Osteoblast (primary cell): ENCODE data around the gene SFT2D2. TPM values are rescaled to one million over a fixed set of nuclear protein-coding genes. Genes with fewer than 3 reads are reported as not detected.

Source experiments
- DNase-seq: peaks from one replicate; pipeline ENCODE4 v3.0.0; 2011; ENCODE audit warnings: low spot score, mixed read lengths; ENCODE audit not compliant: insufficient read length; ENCODE audit errors: missing footprints
- H2AFZ ChIP-seq: 2 replicates; pipeline ENCODE4 v1.6.0; 2011; ENCODE audit warnings: mild to moderate bottlenecking, low read length
- H3K27ac ChIP-seq: 2 replicates; pipeline ENCODE4 v1.5.1; 2011; ENCODE audit warnings: mild to moderate bottlenecking, low read depth, low read length, moderate library complexity
- H3K27me3 ChIP-seq: 2 replicates; pipeline ENCODE4 v1.6.0; 2012; ENCODE audit warnings: mild to moderate bottlenecking, control low read depth, inconsistent platforms, low read length, moderate library complexity; ENCODE audit not compliant: insufficient read depth
- H3K36me3 ChIP-seq: 2 replicates; pipeline ENCODE4 v1.5.1; 2011; ENCODE audit warnings: mild to moderate bottlenecking, low read length, control low read depth, moderate library complexity; ENCODE audit not compliant: insufficient read depth
- H3K4me1 ChIP-seq: 2 replicates; pipeline ENCODE4 v1.5.1; 2011; ENCODE audit warnings: mild to moderate bottlenecking, low read length, control low read depth, moderate library complexity; ENCODE audit not compliant: insufficient read depth
- H3K4me2 ChIP-seq: 2 replicates; pipeline ENCODE4 v1.6.0; 2011; ENCODE audit warnings: mild to moderate bottlenecking, low read length; ENCODE audit not compliant: insufficient read depth
- H3K4me3 ChIP-seq: fragments of 200-600 bp; sonication (generic); 3 replicates; pipeline ENCODE4 v1.5.1; 2012; ENCODE audit warnings: mild to moderate bottlenecking, low read length, inconsistent platforms; ENCODE audit not compliant: insufficient read depth
- H3K79me2 ChIP-seq: 2 replicates; pipeline ENCODE4 v1.6.0; 2012; ENCODE audit warnings: mild to moderate bottlenecking, low read length, control low read depth, inconsistent platforms; ENCODE audit not compliant: insufficient read depth
- H3K9me3 ChIP-seq: 2 replicates; pipeline ENCODE4 v1.5.1; 2011; ENCODE audit warnings: low read depth, low read length, control low read depth
- H4K20me1 ChIP-seq: 2 replicates; pipeline ENCODE4 v1.6.0; 2012; ENCODE audit warnings: mild to moderate bottlenecking, low read length, control low read depth; ENCODE audit not compliant: insufficient read depth
- total RNA-seq: library from RNA; depleted of rRNA; stranded (reverse); fragments of >200 nt; gene quantifications from 2 replicates; pipeline ENCODE4 v1.2.3, GENCODE V29; 2012
- TF ChIP-seq, protein P1 (sequence below): IDR thresholded peaks from 2 replicates; pipeline ENCODE4 v1.5.1; 2011; ENCODE audit warnings: mild to moderate bottlenecking, low read depth, low read length, moderate library complexity; ENCODE audit errors: extremely low read depth

Gene SFT2D2
- total RNA-seq, 1 donor = 60.8 TPM

DNA sequence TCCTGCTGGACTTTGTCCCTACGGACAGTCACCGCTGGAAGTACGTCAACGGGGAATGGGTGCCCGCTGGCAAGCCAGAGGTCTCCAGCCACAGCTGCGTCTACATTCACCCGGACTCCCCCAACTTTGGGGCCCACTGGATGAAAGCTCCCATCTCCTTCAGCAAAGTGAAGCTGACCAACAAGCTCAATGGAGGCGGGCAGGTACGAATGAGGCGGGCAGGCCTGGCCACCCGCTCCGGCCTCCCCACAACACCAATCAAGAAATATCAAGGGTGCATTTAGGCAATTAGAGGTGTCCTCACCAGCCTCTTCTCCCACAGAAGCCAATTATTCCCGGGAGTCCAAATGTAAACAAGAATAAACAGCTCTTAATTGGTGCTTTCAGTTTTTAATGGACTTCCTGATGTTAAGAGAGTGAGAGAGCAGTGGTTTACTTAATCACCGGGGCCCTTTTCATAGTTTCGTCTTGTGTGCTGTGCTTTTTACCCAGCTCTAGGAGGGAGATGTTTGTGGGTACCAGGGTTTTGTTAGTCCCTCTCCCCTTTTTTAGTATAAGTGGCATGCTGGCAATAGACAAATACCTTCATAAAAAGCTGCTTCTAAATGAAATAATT, 65.5 kb downstream of the SFT2D2 start:
- Histone ChIP-seq H2AFZ (no peak overlapping the region), H3K27me3 (no peaks in the 10 kb centered on the region), H3K9me3 (no peaks in the 10 kb centered on the region), H3K79me2 (no peaks in the 10 kb centered on the region), H3K4me3 (no peak overlapping the region), H3K27ac (no peak overlapping the region), H3K4me1 (peaks cover 7% of the 10 kb centered on the region), H4K20me1 (peaks cover 3% of the 10 kb centered on the region), H3K4me2 (no peak overlapping the region), H3K36me3 (no peaks in the 10 kb centered on the region)
- no peak for DNase-seq
- TF ChIP-seq, protein P1, sequence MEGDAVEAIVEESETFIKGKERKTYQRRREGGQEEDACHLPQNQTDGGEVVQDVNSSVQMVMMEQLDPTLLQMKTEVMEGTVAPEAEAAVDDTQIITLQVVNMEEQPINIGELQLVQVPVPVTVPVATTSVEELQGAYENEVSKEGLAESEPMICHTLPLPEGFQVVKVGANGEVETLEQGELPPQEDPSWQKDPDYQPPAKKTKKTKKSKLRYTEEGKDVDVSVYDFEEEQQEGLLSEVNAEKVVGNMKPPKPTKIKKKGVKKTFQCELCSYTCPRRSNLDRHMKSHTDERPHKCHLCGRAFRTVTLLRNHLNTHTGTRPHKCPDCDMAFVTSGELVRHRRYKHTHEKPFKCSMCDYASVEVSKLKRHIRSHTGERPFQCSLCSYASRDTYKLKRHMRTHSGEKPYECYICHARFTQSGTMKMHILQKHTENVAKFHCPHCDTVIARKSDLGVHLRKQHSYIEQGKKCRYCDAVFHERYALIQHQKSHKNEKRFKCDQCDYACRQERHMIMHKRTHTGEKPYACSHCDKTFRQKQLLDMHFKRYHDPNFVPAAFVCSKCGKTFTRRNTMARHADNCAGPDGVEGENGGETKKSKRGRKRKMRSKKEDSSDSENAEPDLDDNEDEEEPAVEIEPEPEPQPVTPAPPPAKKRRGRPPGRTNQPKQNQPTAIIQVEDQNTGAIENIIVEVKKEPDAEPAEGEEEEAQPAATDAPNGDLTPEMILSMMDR = no peak

DNA sequence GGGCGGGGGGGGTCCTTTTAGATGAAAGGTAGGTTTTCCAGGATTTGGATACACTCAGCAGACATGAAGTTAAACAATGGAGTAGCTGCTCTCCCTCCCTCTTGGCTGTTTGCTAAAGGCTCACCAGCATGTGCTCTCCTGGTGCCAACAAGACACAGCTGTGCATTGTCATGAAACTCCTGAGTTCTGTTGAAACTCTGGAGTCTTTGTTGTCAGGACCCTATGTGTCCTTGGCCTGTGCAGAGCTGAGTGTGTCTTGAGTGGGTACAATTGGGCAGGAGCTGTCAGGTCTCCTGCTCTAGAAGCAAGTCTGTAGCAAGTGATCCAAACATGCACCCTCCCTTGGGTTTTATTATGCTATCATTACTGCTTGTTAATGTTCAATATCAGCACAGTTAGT, 67.6 kb downstream of the SFT2D2 start:
- no peaks in the 10 kb centered on the region for H3K27me3 ChIP-seq
- H3K4me3 ChIP-seq = no peak overlapping the region
- H3K36me3 ChIP-seq = no peaks in the 10 kb centered on the region
- peaks cover 4% of the 10 kb centered on the region for H3K4me1 ChIP-seq
- H3K27ac ChIP-seq = no peak overlapping the region
- H2AFZ ChIP-seq = no peak overlapping the region
- H3K9me3 ChIP-seq = no peaks in the 10 kb centered on the region
- no peak overlapping the region for H3K4me2 ChIP-seq
- no peaks in the 10 kb centered on the region for H4K20me1 ChIP-seq
- no peak for DNase-seq
- TF ChIP-seq, protein P1 = no peak
- H3K79me2 ChIP-seq = no peaks in the 10 kb centered on the region

DNA sequence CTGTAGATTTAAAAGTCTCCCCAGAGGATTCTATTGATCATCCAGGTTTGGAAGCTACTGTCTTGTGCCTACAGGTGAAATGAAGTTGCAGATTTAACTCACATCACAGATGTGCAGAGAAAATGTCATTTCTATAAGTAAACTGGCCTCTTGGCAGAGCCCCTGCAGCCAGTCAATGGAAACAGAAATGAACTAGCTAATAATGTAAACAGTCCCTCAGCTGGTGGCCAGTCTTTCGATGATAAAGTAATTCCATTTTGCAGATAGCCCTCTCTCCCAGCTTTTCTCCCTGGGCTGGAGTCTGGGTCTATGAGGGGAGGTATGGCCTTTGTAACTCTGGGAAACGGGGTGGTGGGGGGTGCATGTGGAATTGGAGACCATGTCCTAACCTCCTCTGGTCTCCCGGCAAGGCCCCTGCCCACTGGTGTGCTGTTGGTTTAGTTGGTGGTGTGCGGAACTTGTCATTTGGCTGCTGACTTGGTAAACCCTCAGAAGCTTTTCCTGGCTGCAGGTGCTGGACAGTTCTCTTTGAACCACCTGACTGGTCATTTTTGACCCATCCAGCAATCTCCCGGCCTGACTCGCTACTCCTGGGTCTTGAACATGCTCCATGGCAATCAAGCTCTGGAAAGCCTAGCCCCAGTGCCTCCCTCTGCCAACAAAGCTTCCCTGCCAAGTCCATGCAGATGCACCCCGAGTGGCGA, 69.8 kb downstream of the SFT2D2 start:
- no peaks in the 10 kb centered on the region for H3K79me2 ChIP-seq
- H3K27me3 ChIP-seq = no peaks in the 10 kb centered on the region
- H3K4me2 ChIP-seq = no peak overlapping the region
- DNase-seq = no peak
- no peaks in the 10 kb centered on the region for H3K9me3 ChIP-seq
- no peaks in the 10 kb centered on the region for H3K36me3 ChIP-seq
- no peak overlapping the region for H3K27ac ChIP-seq
- H3K4me1 ChIP-seq = no peaks in the 10 kb centered on the region
- H2AFZ ChIP-seq = no peak overlapping the region
- TF ChIP-seq, protein P1 = no peak
- no peaks in the 10 kb centered on the region for H4K20me1 ChIP-seq
- no peak overlapping the region for H3K4me3 ChIP-seq

DNA sequence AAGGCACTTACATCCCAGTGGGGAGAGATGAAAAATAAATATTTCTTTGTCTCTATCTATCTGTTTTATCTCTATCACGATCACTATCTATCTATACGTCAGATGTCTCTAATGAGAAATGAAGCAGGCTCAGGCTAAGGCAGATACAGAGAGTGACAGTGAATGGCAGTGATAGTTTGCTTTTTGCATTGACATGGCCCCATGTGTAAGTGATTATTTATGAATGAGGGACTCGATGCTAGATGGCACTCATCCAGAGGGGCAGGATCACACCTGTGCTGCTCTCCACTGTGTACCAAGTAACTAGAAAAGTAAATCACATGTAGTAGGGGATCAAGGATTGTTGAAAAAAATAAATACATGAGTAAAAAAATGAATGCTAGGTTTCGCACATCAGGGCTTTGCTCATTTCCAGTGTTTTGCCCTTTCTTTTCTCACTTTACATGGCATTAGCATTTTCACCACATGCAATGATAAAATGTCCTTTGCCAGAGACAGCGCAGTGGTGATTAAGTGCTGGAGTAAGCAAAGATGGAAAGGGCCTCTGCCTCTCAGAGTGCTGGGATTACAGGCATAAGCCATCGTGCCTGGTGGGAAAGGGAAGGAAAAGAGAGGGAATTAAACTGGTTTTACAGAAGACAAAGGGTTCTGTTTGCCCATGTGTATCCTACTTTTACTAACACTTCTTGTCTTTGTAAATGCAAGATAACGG, 71.4 kb downstream of the SFT2D2 start:
- Histone ChIP-seq H3K4me3 (no peak overlapping the region), H3K27ac (no peak overlapping the region), H3K27me3 (no peaks in the 10 kb centered on the region), H3K79me2 (no peaks in the 10 kb centered on the region), H3K4me1 (peaks cover 11% of the 10 kb centered on the region), H4K20me1 (no peaks in the 10 kb centered on the region), H2AFZ (no peak overlapping the region), H3K36me3 (no peaks in the 10 kb centered on the region), H3K9me3 (no peaks in the 10 kb centered on the region), H3K4me2 (no peak overlapping the region)
- TF ChIP-seq, protein P1 = no peak
- DNase-seq = no peak
